ENCODE results near the gene OR5AN1. TPM values are rescaled to one million over a fixed set of nuclear protein-coding genes. Genes with fewer than 3 reads are reported as not detected.
"Not testable (repeated sequence)": the region's sequence is repeated elsewhere in the genome, so short reads cannot be mapped to it uniquely, and the experiment has no call there.

Gene OR5AN1, protein sequence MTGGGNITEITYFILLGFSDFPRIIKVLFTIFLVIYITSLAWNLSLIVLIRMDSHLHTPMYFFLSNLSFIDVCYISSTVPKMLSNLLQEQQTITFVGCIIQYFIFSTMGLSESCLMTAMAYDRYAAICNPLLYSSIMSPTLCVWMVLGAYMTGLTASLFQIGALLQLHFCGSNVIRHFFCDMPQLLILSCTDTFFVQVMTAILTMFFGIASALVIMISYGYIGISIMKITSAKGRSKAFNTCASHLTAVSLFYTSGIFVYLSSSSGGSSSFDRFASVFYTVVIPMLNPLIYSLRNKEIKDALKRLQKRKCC
- not detected in 2 replicates for total RNA-seq

GRCh38 chr11:59358595-59358994, at the start of gene OR5AN1:
OR5AN1 (plus strand) TSS chr11:59358895; CDS start chr11:59364459, 5,564 bp downstream.
- no peak for DNase-seq

DNA sequence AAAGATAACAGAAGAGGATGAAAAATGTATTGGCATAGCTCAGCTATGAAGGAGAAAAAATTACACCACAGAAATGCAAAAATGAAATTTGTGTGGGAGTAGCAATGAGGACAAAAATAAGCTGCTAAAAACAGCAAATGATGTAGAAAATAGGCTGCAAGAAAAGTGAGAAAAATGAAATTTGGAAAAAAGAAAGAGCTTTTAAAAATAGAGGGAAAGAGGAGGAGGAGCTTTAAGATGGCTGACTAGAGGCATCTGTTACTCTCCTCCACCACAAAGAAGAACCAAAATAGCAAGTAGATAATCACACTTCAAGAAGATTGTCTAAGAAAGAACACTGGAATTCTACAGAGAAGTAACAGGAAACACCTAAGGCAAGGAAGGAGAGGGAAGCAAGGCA, 23.7 kb upstream of the OR5AN1 start:
- no peak for DNase-seq

GRCh38 chr11:59336176-59336575, 22.5 kb upstream of the OR5AN1 start:
- DNase-seq, result no peak

GRCh38 chr11:59336931-59337330, 21.8 kb upstream of the OR5AN1 start:
- no peak for DNase-seq

DNA sequence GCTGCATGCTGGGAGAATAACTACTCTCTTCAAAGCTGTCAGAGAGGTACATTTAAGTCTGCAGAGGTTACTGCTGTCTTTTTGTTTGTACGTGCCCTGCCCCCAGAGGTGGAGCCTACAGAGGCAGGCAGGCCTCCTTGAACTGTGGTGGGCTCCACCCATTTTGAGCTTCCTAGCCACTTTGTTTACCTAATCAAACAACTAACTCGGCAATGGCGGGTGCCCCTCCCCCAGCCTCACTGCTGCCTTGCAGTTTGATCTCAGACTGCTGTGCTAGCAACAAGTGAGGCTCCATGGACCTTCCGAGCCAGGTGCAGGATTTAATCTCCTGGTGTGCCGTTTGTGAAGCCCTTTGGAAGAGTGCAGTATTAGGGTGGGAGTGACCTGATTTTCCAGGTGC, 9.0 kb upstream of the OR5AN1 start:
- not testable (repeated sequence) for DNase-seq

- no peak for DNase-seq
Measured at GRCh38 chr11:59355226-59355625, 3.5 kb upstream of the OR5AN1 start.

- DNase-seq, result no peak
Measured at GRCh38 chr11:59356561-59356960, 2.1 kb upstream of the OR5AN1 start.

DNA sequence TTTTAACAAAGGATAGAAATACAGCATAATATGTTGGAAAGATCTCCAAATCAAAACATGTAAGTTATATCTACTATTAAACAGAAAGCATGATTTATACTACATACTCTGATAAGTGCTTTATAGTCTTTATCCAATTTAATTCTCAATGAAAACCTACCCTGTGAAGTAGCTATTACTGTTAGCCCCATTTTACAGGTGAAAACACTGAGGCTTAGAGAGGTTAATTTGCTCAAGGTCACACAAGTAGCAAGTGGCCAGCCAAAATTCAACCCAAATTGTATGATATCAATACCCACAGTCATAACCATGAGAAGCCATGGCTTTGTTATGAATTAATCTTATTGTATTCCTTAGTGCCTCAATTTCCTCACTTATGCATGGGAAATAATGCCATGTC, 675 bp upstream of the OR5AN1 start:
- no peak for DNase-seq

GRCh38 chr11:59365232-59366018, 6.7 kb downstream of the OR5AN1 start:
- no peak for DNase-seq

GRCh38 chr11:59368238-59369022, 9.7 kb downstream of the OR5AN1 start:
- DNase-seq, result no peak

DNA sequence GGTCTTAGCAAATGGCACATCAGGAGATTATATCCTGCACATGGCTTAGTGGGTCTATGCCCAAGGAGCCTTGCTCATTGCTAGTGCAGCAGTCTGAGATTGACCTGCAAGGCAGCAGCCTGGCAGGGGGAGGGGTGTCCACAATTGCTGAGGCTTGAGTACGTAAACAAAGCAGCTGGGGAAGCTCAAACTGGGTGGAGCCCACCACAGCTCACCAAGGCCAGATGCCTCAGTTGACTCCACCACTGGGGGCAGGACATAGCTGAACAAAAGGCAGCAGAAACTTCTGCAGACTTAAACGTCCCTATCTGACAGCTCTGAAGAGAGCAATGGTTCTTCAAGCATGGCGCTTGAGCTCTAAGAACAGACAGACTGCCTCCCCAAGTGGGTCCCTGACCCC, 13.6 kb downstream of the OR5AN1 start:
- not testable (repeated sequence) for DNase-seq

GRCh38 chr11:59380263-59381059, 21.8 kb downstream of the OR5AN1 start:
- DNase-seq, result no peak

DNA sequence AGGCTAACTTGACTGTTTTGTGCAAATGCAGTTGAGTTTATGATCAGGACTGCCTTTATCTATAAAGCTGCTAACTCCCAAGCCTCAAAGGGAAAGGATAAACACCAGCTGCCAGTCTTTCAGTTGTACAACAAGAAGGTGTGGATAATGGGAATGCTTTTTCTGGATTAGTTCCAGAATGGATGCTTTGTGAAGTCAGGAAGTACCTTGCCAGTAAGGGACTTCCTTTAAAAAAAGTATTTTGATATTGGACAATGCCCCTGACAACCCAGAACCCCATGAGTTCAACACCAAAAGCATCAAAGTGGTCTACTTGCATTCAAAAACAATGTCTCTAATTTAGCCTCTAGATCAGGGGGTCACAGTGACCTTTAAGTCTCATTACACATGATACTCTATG, 35.5 kb downstream of the OR5AN1 start:
- DNase-seq, result no peak

DNA sequence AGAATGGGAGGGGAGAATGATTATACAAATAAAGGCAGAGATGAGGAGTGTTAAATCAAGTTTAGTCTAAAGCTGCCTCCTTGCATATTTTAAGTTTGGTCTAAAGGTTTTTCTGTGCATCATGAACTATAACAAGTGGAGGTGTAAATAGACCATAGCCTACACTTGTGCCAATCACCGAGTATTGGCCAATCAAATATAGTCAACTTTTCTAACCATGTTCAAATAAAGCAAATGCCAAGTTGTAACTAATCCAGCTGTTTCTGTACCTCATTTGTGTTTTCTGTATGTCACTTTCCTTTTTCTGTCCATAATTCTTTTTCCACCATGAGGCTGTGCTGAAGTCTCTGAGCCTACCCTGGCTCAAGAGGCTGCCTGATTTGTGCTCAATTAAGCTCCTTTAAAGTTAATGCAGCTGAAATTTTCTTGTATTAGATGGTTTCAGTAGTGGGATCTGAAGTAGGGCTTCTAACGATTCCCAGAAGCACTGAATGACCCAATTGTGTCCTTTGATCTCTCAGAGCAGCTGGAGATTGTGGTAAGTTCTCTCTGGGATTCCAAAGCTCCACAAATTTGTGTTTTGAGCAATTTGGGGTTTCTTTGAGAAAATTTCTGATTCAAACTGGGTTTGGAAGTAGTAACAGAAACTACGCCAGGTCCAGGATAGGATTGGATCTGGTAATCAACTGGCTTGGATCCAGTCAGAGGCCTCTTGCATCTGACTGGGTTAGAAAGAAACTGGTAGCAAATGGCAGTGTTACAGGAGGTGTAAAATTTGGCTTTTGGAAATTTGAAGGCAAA, 42.0 kb downstream of the OR5AN1 start:
- no peak for DNase-seq

DNA sequence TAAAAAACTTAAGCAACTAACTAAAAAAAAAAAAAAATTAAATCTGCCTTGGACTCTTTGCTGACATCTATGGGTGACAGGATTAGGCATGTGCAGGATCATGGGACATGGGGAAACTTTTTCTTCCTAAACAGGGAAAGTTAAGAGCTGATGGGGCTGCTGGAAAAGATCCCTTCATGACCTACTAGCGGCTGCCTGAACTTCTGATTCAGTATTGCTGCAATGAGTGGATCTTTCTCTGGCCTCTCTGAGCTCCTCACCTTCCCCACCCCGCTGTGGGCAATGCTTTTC, 42.5 kb downstream of the OR5AN1 start:
- DNase-seq, result no peak

- DNase-seq, result no peak
Measured at GRCh38 chr11:59403546-59403945, 44.9 kb downstream of the OR5AN1 start.

DNA sequence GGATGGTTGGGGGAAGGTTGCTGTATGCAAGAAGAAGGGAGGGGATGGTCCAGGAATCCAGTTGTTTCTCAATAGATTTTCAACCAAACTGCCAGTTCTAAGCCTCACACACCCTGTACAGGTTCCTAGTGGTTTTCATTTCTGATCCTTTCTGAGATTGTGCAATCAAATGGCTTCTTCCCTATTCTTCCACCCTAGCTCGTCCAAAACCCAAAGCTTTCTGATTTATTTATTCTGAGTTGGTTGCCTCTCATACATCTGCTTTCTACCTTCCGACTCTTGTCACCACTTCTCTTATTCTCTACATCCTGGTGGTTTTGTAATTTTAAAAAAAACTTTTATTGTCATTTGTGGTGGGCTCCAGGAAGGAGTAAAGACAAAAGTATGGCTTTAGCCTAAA, 55.0 kb downstream of the OR5AN1 start:
- no peak for DNase-seq

- no peak for DNase-seq
Measured at GRCh38 chr11:59415111-59415510, 56.4 kb downstream of the OR5AN1 start.

GRCh38 chr11:59416613-59417012, 57.9 kb downstream of the OR5AN1 start:
- no peak for DNase-seq

- no peak for DNase-seq
Measured at GRCh38 chr11:59417023-59417422, 58.3 kb downstream of the OR5AN1 start.

- DNase-seq, result no peak
Measured at GRCh38 chr11:59418156-59418555, 59.5 kb downstream of the OR5AN1 start.

All from dermis blood vessel endothelial cell (primary cell).